GM12878 (cell line): ENCODE data around the gene VEGFA. TPM values are rescaled to one million over a fixed set of nuclear protein-coding genes. Genes with fewer than 3 reads are reported as not detected.

Experiments
- ATAC-seq: fragments of 200-7000 bp; cut with Tn5 transposase; 3 replicates; pipeline ENCODE4 v1.9.1; 2020; ENCODE audit warnings: mild to moderate bottlenecking, moderate library complexity
- BruUV-seq: library from RNA; stranded (reverse); fragments of 400-500 nt; replicated peaks from 2 replicates; lab custom pipeline; 2021; lab: Mats Ljungman, UMichigan
- CTCF ChIA-PET: fragments of 300-600 bp; sonication (Branson Sonifier 250); formaldehyde crosslinking; extraction: SDS; loops from one replicate; lab custom pipeline; 2021; ENCODE audit warnings: inconsistent platforms; lab: Yijun Ruan, JAX
- POLR2A ChIA-PET: fragments of 350-600 bp; formaldehyde crosslinking; extraction: SDS; loops from one replicate; lab custom pipeline; 2021; ENCODE audit warnings: inconsistent platforms; lab: Charles Lee
- RAD21 ChIA-PET: fragments of 300-600 bp; sonication (Branson Sonifier 250); formaldehyde crosslinking; loops from one replicate; lab custom pipeline; 2023; ENCODE audit warnings: antibody characterized with exemption; ENCODE audit not compliant: unreplicated experiment; lab: Charles Lee
- SMC1A ChIA-PET: fragments of 300-600 bp; sonication (Branson Sonifier 250); formaldehyde crosslinking; loops from one replicate; lab custom pipeline; 2023; ENCODE audit not compliant: unreplicated experiment, uncharacterized antibody; lab: Charles Lee
- DNase-seq: peaks from one replicate; pipeline ENCODE4 v3.0.0-alpha.2; 2011; ENCODE audit warnings: low read depth, low spot score
- FAIRE-seq: peaks from 3 replicates; lab custom pipeline; 2011; peaks lifted over from hg19 to GRCh38; lab: Jason Lieb, UNC
- H2AFZ ChIP-seq: 2 replicates; pipeline ENCODE4 v1.6.0; 2011; ENCODE audit warnings: low read depth, low read length, control low read depth; ENCODE audit not compliant: control insufficient read depth
- H3K27ac ChIP-seq: 2 replicates; pipeline ENCODE4 v1.5.1; 2011; ENCODE audit warnings: control low read depth; ENCODE audit not compliant: control insufficient read depth, insufficient read depth
- H3K27me3 ChIP-seq, 2 experiments: replicated peaks in 1 of 2; 2 replicates each; pipeline versions ENCODE4 v1.6.0 to v1.6.1; 2011; ENCODE audit warnings: low read length in 1 of 2; ENCODE audit not compliant: control insufficient read depth in 2 of 2, insufficient read depth in 2 of 2
- H3K36me3 ChIP-seq, 2 experiments: 2 replicates each; pipeline ENCODE4 v1.5.1; 2011; ENCODE audit warnings: low read length in 1 of 2; ENCODE audit not compliant: control insufficient read depth in 2 of 2, insufficient read depth in 2 of 2
- H3K4me1 ChIP-seq: 2 replicates; pipeline ENCODE4 v1.6.1; 2011; ENCODE audit warnings: mild to moderate bottlenecking, low read length, moderate library complexity, mixed read lengths; ENCODE audit not compliant: control insufficient read depth, insufficient read depth
- H3K4me2 ChIP-seq: 2 replicates; pipeline ENCODE4 v1.6.0; 2011; ENCODE audit warnings: control low read depth; ENCODE audit not compliant: control insufficient read depth, insufficient read depth
- H3K4me3 ChIP-seq: fragments of 200-600 bp; sonication (generic); 2 replicates; pipeline ENCODE4 v1.5.1; 2016
- H3K79me2 ChIP-seq: 2 replicates; pipeline ENCODE4 v1.6.0; 2011; ENCODE audit warnings: low read length; ENCODE audit not compliant: control insufficient read depth, insufficient read depth
- H3K9ac ChIP-seq: 2 replicates; pipeline ENCODE4 v1.8.0; 2011; ENCODE audit warnings: low read length, control low read depth, mixed read lengths; ENCODE audit not compliant: control insufficient read depth, insufficient read depth
- H3K9me3 ChIP-seq: replicated peaks from 3 replicates; pipeline ENCODE4 v1.5.1; 2011; ENCODE audit warnings: mild to moderate bottlenecking, low read length; ENCODE audit not compliant: control insufficient read depth, insufficient read depth
- H4K20me1 ChIP-seq: 2 replicates; pipeline ENCODE4 v1.6.0; 2011; ENCODE audit not compliant: control insufficient read depth, insufficient read depth
- BHLHE40 ChIP-seq, 2 experiments: fragments of 450-650 bp in 1 of 2; IDR thresholded peaks; 2 replicates each; pipeline ENCODE4 v1.6.1; 2011 to 2017; ENCODE audit warnings: low read depth in 2 of 2, borderline replicate concordance in 1 of 2, improper control_type of control experiment in 1 of 2, low read length in 1 of 2, mild to moderate bottlenecking in 1 of 2
- RELA ChIP-seq: fragments of 450-650 bp; IDR thresholded peaks from 2 replicates; pipeline ENCODE4 v1.8.0; 2014; ENCODE audit warnings: borderline replicate concordance; ENCODE audit not compliant: partially characterized antibody
- WGBS: methylation state at CpG from one replicate; pipeline ENCODE4 v1.1.6; 2016; ENCODE audit warnings: low lambda C conversion rate; ENCODE audit not compliant: insufficient replicate concordance, insufficient coverage; ENCODE audit errors: missing lambda C conversion rate; 5-methylcytosine and 5-hydroxymethylcytosine counted together
- in situ Hi-C: fragments of 300-500 bp; cut with MboI; formaldehyde crosslinking; loops from 9 replicates; pipeline ENCODE4 v1.14.3; 2018; ENCODE audit warnings: mixed read lengths
- intact Hi-C: fragments of 100-400 bp; cut with micrococcal nuclease; formaldehyde crosslinking; loops from one replicate; pipeline ENCODE4 v1.14.2; 2022; ENCODE audit not compliant: unreplicated experiment
- polyA plus RNA-seq, 11 experiments: library from polyadenylated mRNA; depleted of rRNA in 4 of 11; unstranded in 6 of 11; stranded (reverse) in 5 of 11; fragments of >200 nt; fragmentation: Nextera tagmentation in 4 of 11; fragmentation: Illumina TruSeq in 1 of 11; extraction: Ambion mirVana in 4 of 11; extraction: Trizol in 1 of 11; gene quantifications; 1 replicate in 1 of 11; 2 replicates in 10 of 11; pipeline versions ENCODE4 v1.2.1 to v1.2.3, GENCODE V29; 2011 to 2016; ENCODE audit warnings: inconsistent platforms in 2 of 11, missing spikeins in 2 of 11, low read depth in 1 of 11
- total RNA-seq, 4 experiments: library from RNA; depleted of rRNA in 3 of 4; stranded (reverse); fragments of >200 nt in 3 of 4; fragmentation: Illumina TruSeq in 1 of 4; extraction: Trizol in 1 of 4; gene quantifications; 2 replicates each; pipeline versions ENCODE4 v1.2.1 to v1.2.3, GENCODE V29; 2013 to 2021
- TF ChIP-seq, protein P1 (sequence below): fragments of 450-650 bp; IDR thresholded peaks from 2 replicates; pipeline ENCODE4 v1.6.1; 2018; ENCODE audit warnings: borderline replicate concordance, mild to moderate bottlenecking; ENCODE audit not compliant: partially characterized antibody

The VEGFA gene
- total and polyA plus RNA-seq, 10 of the 15 experiments (the other 5 are each of a cell fraction or from before 2014, with no cell fraction given), result 0.96 to 140 (median 16.9) TPM

DNA sequence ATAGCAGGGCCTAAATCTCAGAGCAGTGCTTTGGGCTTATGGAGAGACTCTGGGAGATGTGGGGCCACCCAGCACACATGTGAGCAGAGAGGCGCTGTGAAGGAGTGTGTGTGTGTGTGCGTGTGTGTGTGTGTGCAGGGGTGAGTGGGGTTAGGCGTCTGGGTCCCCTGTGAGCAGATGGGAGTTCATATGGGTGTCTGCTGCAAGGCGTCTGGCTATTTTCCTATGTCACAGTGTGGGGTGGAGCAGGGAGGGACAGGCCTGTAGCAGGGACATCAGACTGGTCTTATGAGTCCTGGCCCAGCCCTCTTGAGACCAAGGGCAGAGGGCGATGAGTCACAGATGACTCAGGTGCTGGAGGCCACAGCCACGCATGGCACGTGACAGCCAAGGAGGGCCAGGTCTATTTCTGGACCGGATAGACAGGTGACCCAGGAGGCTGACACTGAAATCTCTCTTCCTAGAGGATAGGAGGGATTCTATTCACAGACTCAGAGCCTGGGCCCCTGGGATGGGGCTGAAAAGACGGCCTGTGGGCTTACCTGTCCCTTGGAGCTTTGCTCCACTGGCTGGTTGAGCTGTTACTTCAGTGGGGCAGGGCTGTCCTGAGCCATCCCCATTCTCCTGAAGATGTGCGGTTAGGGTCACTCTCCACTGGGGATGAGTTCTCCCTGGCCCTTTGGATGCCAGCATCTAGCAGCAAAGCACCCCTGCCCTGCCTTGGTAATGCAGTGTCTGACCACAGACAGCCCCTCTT lies 28.9 kb downstream of the VEGFA start (continued):
- peak; percentile 93 to 96 for TF ChIP-seq BHLHE40 (IDR thresholded peaks at IDR 0.05; ENCODE audit: borderline replicate concordance in 1 of 2, low read depth in 2 of 2, low read length in 1 of 2)

DNA sequence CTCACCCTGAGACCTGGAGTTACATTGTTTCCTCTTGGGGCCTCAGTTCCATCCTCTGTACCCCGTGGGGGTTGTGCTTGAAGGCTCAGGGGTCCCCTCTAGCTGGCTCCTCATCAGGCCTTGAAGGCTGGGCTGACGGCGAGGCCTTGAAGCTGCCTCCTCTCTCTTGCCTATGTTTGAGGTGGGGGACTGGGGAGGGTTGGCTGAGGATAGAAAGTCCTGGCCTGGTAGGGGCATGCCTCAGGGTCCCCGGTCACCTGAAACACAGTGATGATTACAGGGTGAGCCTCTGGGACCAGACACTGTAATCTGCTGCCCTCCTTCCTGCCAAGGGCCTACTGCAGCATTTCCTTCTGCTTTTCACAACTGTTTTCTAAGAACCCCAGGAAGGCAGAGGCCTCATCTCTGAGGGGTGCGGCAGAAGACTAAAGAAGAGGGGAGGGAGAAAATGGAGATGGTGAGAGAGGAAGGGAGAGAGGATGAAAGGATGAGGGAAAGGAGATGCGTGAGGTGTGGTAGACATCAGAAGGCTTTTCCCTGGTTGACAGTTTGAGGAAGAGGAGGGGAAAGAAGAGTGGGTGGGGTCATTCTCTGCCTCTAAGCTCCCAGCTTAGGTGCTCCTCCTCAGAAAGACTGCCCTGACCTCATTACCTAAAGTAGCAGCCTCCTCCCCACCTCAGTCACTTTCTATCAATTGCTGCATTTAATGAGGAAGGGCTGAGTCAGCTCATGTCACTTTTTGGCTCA lies 29.7 kb downstream of the VEGFA start:
- no peaks in the 10 kb centered on the region for H3K9me3 ChIP-seq
- DNase-seq (no peak), ATAC-seq (peak; percentile 14), FAIRE-seq (no peak)
- H3K4me1 ChIP-seq, result peaks cover 9% of the 10 kb centered on the region
- no peak overlapping the region for H3K27ac ChIP-seq
- TF ChIP-seq, protein P1, sequence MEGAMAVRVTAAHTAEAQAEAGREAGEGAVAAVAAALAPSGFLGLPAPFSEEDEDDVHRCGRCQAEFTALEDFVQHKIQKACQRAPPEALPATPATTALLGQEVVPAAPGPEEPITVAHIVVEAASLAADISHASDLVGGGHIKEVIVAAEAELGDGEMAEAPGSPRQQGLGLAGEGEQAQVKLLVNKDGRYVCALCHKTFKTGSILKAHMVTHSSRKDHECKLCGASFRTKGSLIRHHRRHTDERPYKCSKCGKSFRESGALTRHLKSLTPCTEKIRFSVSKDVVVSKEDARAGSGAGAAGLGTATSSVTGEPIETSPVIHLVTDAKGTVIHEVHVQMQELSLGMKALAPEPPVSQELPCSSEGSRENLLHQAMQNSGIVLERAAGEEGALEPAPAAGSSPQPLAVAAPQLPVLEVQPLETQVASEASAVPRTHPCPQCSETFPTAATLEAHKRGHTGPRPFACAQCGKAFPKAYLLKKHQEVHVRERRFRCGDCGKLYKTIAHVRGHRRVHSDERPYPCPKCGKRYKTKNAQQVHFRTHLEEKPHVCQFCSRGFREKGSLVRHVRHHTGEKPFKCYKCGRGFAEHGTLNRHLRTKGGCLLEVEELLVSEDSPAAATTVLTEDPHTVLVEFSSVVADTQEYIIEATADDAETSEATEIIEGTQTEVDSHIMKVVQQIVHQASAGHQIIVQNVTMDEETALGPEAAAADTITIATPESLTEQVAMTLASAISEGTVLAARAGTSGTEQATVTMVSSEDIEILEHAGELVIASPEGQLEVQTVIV, result no peak
- TF ChIP-seq RELA, result no peak
- SMC1A ChIA-PET, result interaction anchor here (1.2 kb wide), 2 partner anchors 17 to 57 kb away, joined by 3 read pairs; no protein-coding TSS in a partner anchor
- intact Hi-C loops, result no loop called here
- peak overlapping the region; percentile 30 for H2AFZ ChIP-seq
- no peaks in the 10 kb centered on the region; a peak in 1 of 4 replicates for H3K27me3 ChIP-seq
- in situ Hi-C loops, result no loop called here
- H3K36me3 ChIP-seq, result no peaks in the 10 kb centered on the region
- 50% methylated on average over 6 of the region's 6 CpGs for WGBS
- no peaks in the 10 kb centered on the region for H4K20me1 ChIP-seq
- no peak overlapping the region for H3K4me3 ChIP-seq
- no peak overlapping the region for H3K9ac ChIP-seq
- BruUV-seq, result no TSS peak
- POLR2A ChIA-PET, result no interaction called here
- RAD21 ChIA-PET, result no interaction called here
- H3K4me2 ChIP-seq, result no peak overlapping the region
- H3K79me2 ChIP-seq, result no peaks in the 10 kb centered on the region
- CTCF ChIA-PET, result interaction anchor here (0.7 to 1.0 kb wide), 4 partner anchors 26 to 211 kb away, joined by 3 read pairs; no protein-coding TSS in a partner anchor
